Right lobe of liver (tissue), 4 donors: ENCODE results near the gene SLC17A7.

Source experiments
- CTCF ChIP-seq, 4 donors: fragments of 200-600 bp in 3 of 4; fragments of 450-650 bp in 1 of 4; IDR thresholded peaks; one replicate each; pipeline versions ENCODE4 v1.5.1 to v1.8.0; 2016 to 2022; ENCODE audit warnings: antibody characterized with exemption in 4 of 4, mild to moderate bottlenecking in 2 of 4
- POLR2A ChIP-seq: fragments of 450-650 bp; IDR thresholded peaks from one replicate; pipeline ENCODE4 v1.6.1; 2017; ENCODE audit warnings: antibody characterized with exemption, mild to moderate bottlenecking
- donor health status: DM: no; HTN: no; CAD: no.
- donor health status: DM: no; HTN: no; CAD: no.
- donor health status: DM: no; HTN: yes; CAD: no.

- TF ChIP-seq CTCF (IDR thresholded peaks at IDR 0.05) (no peak), POLR2A (no peak)
Observed at GRCh38 chr19:49462492-49462891, 21.2 kb upstream of the SLC17A7 start.
